ENCODE measurements around the gene CRIM1. TPM values are rescaled to one million over a fixed set of nuclear protein-coding genes. Genes with fewer than 3 reads are reported as not detected.

Gene CRIM1
- total RNA-seq, 1 experiment from 2014 or later, result 133 TPM

GRCh38 chr2:36477746-36478145 is 122.2 kb downstream of the CRIM1 start:
- intact Hi-C loops (cut with micrococcal nuclease; ENCODE audit: unreplicated experiment), result no loop called here
- peaks cover 15% of the 10 kb centered on the region for H3K4me1 ChIP-seq (replicated peaks; ENCODE audit: insufficient read depth)
- DNase-seq, result no peak
- H3K27me3 ChIP-seq (ENCODE audit: insufficient read depth, low read depth), result no peaks in the 10 kb centered on the region
- 0 out of 2 replicates have a peak, but pooled peaks cover 4% of the 10 kb centered on the region for H3K79me2 ChIP-seq (ENCODE audit: low read depth)
- H3K9me2 ChIP-seq (ENCODE audit: insufficient read depth), result no peaks in the 10 kb centered on the region
- no peak overlapping the region for H3K27ac ChIP-seq
- no TSS peak for BruUV-seq (replicated peaks)
- no peaks in the 10 kb centered on the region for H4K20me1 ChIP-seq (ENCODE audit: insufficient read depth)
- TF ChIP-seq CTCF (conservative IDR thresholded peaks at IDR 0.05), result no peak
- no peak for TF ChIP-seq EZH2 (IDR thresholded peaks at IDR 0.05; ENCODE audit: low read depth)
- H2AFZ ChIP-seq, result no peak overlapping the region
- peaks cover 28% of the 10 kb centered on the region for H3K9me3 ChIP-seq (ENCODE audit: insufficient read depth, low read depth)
- H3K4me3 ChIP-seq, result no peak overlapping the region
- no peak overlapping the region for H3K4me2 ChIP-seq
- H3F3A ChIP-seq (ENCODE audit: insufficient read depth, low read depth), result peaks cover 9% of the 10 kb centered on the region; the same call in 1 of the 2 replicates
- ChIA-PET POLR2A (ENCODE audit: unreplicated experiment) (no interaction called here), CTCF (no interaction called here)
- peaks cover 71% of the 10 kb centered on the region for H3K36me3 ChIP-seq (ENCODE audit: low read depth)

- ChIA-PET POLR2A (ENCODE audit: unreplicated experiment) (no interaction called here), CTCF (no interaction called here)
- no peak overlapping the region for H3K4me2 ChIP-seq
- TF ChIP-seq EZH2 (IDR thresholded peaks at IDR 0.05; ENCODE audit: low read depth) (no peak), CTCF (conservative IDR thresholded peaks at IDR 0.05) (no peak)
- 0 out of 2 replicates have a peak, but pooled peaks cover 4% of the 10 kb centered on the region for H3K79me2 ChIP-seq (ENCODE audit: low read depth)
- peaks cover 28% of the 10 kb centered on the region for H3K9me3 ChIP-seq (ENCODE audit: insufficient read depth, low read depth)
- H2AFZ ChIP-seq, result no peak overlapping the region
- no peaks in the 10 kb centered on the region for H4K20me1 ChIP-seq (ENCODE audit: insufficient read depth)
- no peak overlapping the region for H3K27ac ChIP-seq
- intact Hi-C loops (cut with micrococcal nuclease; ENCODE audit: unreplicated experiment), result no loop called here
- peaks cover 21% of the 10 kb centered on the region for H3K4me1 ChIP-seq (replicated peaks; ENCODE audit: insufficient read depth)
- BruUV-seq (replicated peaks), result no TSS peak
- peaks cover 72% of the 10 kb centered on the region for H3K36me3 ChIP-seq (ENCODE audit: low read depth)
- H3K27me3 ChIP-seq (ENCODE audit: insufficient read depth, low read depth), result no peaks in the 10 kb centered on the region
- no peak overlapping the region for H3K4me3 ChIP-seq
- DNase-seq, result no peak
- peaks cover 9% of the 10 kb centered on the region; the same call in 1 of the 2 replicates for H3F3A ChIP-seq (ENCODE audit: insufficient read depth, low read depth)
- no peaks in the 10 kb centered on the region for H3K9me2 ChIP-seq (ENCODE audit: insufficient read depth)
These were observed 122.8 kb downstream of the CRIM1 start for GRCh38 chr2:36478332-36478738.

GRCh38 chr2:36478999-36479398 is 123.4 kb downstream of the CRIM1 start:
- intact Hi-C loops (cut with micrococcal nuclease; ENCODE audit: unreplicated experiment), result no loop called here
- Histone ChIP-seq H3K4me3 (no peak overlapping the region), H3K4me2 (no peak overlapping the region), H3K9me2 (ENCODE audit: insufficient read depth) (no peaks in the 10 kb centered on the region), H4K20me1 (ENCODE audit: insufficient read depth) (no peaks in the 10 kb centered on the region), H3K27ac (no peak overlapping the region), H3K4me1 (replicated peaks; ENCODE audit: insufficient read depth) (peaks cover 24% of the 10 kb centered on the region), H3K27me3 (ENCODE audit: insufficient read depth, low read depth) (no peaks in the 10 kb centered on the region), H3K36me3 (ENCODE audit: low read depth) (peaks cover 75% of the 10 kb centered on the region), H2AFZ (no peak overlapping the region), H3K9me3 (ENCODE audit: insufficient read depth, low read depth) (peaks cover 25% of the 10 kb centered on the region), H3F3A (ENCODE audit: insufficient read depth, low read depth) (peaks cover 9% of the 10 kb centered on the region; the same call in 1 of the 2 replicates), H3K79me2 (ENCODE audit: low read depth) (0 out of 2 replicates have a peak, but pooled peaks cover 4% of the 10 kb centered on the region)
- no TSS peak for BruUV-seq (replicated peaks)
- ChIA-PET POLR2A (ENCODE audit: unreplicated experiment) (no interaction called here), CTCF (no interaction called here)
- TF ChIP-seq EZH2 (IDR thresholded peaks at IDR 0.05; ENCODE audit: low read depth) (no peak), CTCF (conservative IDR thresholded peaks at IDR 0.05) (no peak)
- DNase-seq, result no peak

Measured in PC-9 (cell line).